ENCODE data around the gene ENOX1. TPM values are rescaled to one million over a fixed set of nuclear protein-coding genes. Genes with fewer than 3 reads are reported as not detected.

ENOX1 gene
- total and polyA plus RNA-seq, 2 donors (not counting 3 experiments of a cell fraction or from before 2014, with no cell fraction given): 0.17 to 0.97 TPM

DNA sequence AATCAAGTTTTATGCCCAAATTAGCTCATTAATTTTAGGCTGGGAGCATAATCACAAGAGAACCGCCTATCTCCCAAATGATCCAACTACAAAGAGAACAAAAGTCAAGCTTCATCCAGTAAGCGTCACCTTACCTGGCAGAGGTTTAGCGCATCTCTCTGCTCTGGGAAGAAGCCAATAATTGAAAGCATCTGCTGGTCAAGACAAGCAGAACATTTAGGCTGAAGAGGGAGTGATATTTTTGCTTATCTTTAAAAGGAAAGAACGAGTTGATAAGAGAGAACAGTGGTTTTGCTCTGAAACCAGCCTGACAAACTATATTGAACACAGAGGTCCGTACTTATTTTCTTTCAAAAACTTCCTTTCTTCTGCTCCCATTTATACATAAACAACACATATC lies 242.1 kb downstream of the ENOX1 start:
- DNase-seq (ENCODE audit: low read depth, low spot score) (no peak), FAIRE-seq (no peak)
- Histone ChIP-seq H3K9me3 (replicated peaks; ENCODE audit: control insufficient read depth, insufficient read depth, low read length) (no peaks in the 10 kb centered on the region), H4K20me1 (replicated peaks; ENCODE audit: control insufficient read depth, extremely low read depth, insufficient read depth, low read length) (no peaks in the 10 kb centered on the region), H3K4me3 (replicated peaks in 1 of 3; ENCODE audit: insufficient read depth in 1 of 3, low read depth in 1 of 3, low read length in 3 of 3) (no peak overlapping the region), H3K4me2 (ENCODE audit: insufficient read depth, low read length) (no peak overlapping the region), H3K79me2 (ENCODE audit: control insufficient read depth, insufficient read depth, low read length) (no peaks in the 10 kb centered on the region), H3K36me3 (ENCODE audit: control insufficient read depth in 2 of 2, extremely low read depth in 1 of 2, insufficient read depth in 2 of 2, low read length in 2 of 2) (no peaks in the 10 kb centered on the region), H3K4me1 (ENCODE audit: control insufficient read depth, extremely low read depth, insufficient read depth, low read length) (no peaks in the 10 kb centered on the region), H2AFZ (ENCODE audit: low read depth, low read length) (no peak overlapping the region), H3K27me3 (ENCODE audit: control insufficient read depth in 2 of 2, insufficient read depth in 2 of 2, low read length in 2 of 2) (no peaks in the 10 kb centered on the region), H3K9ac (replicated peaks; ENCODE audit: extremely low read depth, insufficient read depth, low read length) (no peak overlapping the region), H3K9me1 (replicated peaks; ENCODE audit: control insufficient read depth, extremely low read depth, insufficient read depth, low read length) (no peaks in the 10 kb centered on the region), H3K27ac (ENCODE audit: insufficient read depth, low read depth, low read length) (no peak overlapping the region)
- CTCF ChIA-PET: no interaction called here
- no TSS peak for BruUV-seq (replicated peaks)
- dilution Hi-C loops (cut with MboI; ENCODE audit: extremely low pct_ligation_motif_present, low sequenced_read_pairs): no loop called here
- TF ChIP-seq POLR2AphosphoS5 (IDR thresholded peaks at IDR 0.05; ENCODE audit: insufficient read depth, low read depth, low read length): no peak
- intact Hi-C loops (cut with micrococcal nuclease): no loop called here
- POLR2A ChIA-PET: no interaction called here

DNA sequence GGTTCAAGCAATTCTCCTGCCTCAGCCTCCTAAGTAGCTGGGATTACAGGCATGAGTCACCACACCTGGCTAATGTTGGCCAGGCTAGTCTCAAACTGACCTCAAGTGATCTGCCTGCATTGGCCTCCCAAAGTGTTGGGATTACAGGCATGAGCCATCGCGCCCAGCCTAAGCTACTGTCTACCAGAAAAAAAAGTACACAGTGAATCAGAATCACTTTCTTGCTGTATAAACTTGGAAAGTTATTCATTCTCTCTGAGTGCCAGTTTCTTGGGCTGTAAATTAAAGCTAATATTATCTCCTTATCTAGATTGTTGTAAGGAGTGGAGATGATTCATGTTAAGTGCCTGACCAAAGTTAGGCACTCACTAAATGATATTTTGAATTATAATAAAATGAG lies 242.8 kb downstream of the ENOX1 start:
- H3K27ac ChIP-seq (ENCODE audit: insufficient read depth, low read depth, low read length): no peak overlapping the region
- intact Hi-C loops (cut with micrococcal nuclease) (no loop called here), dilution Hi-C loops (cut with MboI; ENCODE audit: extremely low pct_ligation_motif_present, low sequenced_read_pairs) (no loop called here)
- H3K4me3 ChIP-seq (replicated peaks in 1 of 3; ENCODE audit: insufficient read depth in 1 of 3, low read depth in 1 of 3, low read length in 3 of 3): no peak overlapping the region
- no peak for FAIRE-seq
- ChIA-PET CTCF (interaction anchor here (0.6 kb wide), 1 partner anchor 86 kb away, joined by 3 read pairs; no protein-coding TSS in a partner anchor), POLR2A (no interaction called here)
- H3K4me2 ChIP-seq (ENCODE audit: insufficient read depth, low read length): no peak overlapping the region
- H3K79me2 ChIP-seq (ENCODE audit: control insufficient read depth, insufficient read depth, low read length): no peaks in the 10 kb centered on the region
- H3K9me1 ChIP-seq (replicated peaks; ENCODE audit: control insufficient read depth, extremely low read depth, insufficient read depth, low read length): no peaks in the 10 kb centered on the region
- H3K27me3 ChIP-seq (ENCODE audit: control insufficient read depth in 2 of 2, insufficient read depth in 2 of 2, low read length in 2 of 2): no peaks in the 10 kb centered on the region
- no peaks in the 10 kb centered on the region for H4K20me1 ChIP-seq (replicated peaks; ENCODE audit: control insufficient read depth, extremely low read depth, insufficient read depth, low read length)
- BruUV-seq (replicated peaks): no TSS peak
- TF ChIP-seq, protein P1, sequence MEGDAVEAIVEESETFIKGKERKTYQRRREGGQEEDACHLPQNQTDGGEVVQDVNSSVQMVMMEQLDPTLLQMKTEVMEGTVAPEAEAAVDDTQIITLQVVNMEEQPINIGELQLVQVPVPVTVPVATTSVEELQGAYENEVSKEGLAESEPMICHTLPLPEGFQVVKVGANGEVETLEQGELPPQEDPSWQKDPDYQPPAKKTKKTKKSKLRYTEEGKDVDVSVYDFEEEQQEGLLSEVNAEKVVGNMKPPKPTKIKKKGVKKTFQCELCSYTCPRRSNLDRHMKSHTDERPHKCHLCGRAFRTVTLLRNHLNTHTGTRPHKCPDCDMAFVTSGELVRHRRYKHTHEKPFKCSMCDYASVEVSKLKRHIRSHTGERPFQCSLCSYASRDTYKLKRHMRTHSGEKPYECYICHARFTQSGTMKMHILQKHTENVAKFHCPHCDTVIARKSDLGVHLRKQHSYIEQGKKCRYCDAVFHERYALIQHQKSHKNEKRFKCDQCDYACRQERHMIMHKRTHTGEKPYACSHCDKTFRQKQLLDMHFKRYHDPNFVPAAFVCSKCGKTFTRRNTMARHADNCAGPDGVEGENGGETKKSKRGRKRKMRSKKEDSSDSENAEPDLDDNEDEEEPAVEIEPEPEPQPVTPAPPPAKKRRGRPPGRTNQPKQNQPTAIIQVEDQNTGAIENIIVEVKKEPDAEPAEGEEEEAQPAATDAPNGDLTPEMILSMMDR (IDR thresholded peaks at IDR 0.05; ENCODE audit: extremely low read depth in 1 of 2, insufficient read depth in 1 of 2, low read depth in 1 of 2, low read length in 2 of 2): no peak
- TF ChIP-seq POLR2A (IDR thresholded peaks at IDR 0.05; ENCODE audit: low read depth, low read length) (no peak), JUN (IDR thresholded peaks at IDR 0.05; ENCODE audit: borderline replicate concordance, insufficient read depth, insufficient read length, low read depth) (no peak), FOS (IDR thresholded peaks at IDR 0.05; ENCODE audit: borderline replicate concordance, insufficient read depth, low read length) (no peak), EZH2 (IDR thresholded peaks at IDR 0.05; ENCODE audit: borderline replicate concordance, low read depth, low read length, severe bottlenecking) (no peak), MYC (IDR thresholded peaks at IDR 0.05; ENCODE audit: low read depth, low read length) (no peak), GATA2 (IDR thresholded peaks at IDR 0.05; ENCODE audit: insufficient read depth, insufficient read length, low read depth, low read length) (no peak), POLR2AphosphoS5 (IDR thresholded peaks at IDR 0.05; ENCODE audit: insufficient read depth, low read depth, low read length) (no peak)
- TF ChIP-seq, protein P2, sequence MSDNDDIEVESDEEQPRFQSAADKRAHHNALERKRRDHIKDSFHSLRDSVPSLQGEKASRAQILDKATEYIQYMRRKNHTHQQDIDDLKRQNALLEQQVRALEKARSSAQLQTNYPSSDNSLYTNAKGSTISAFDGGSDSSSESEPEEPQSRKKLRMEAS (IDR thresholded peaks at IDR 0.05; ENCODE audit: insufficient read depth, insufficient read length): no peak
- no peak overlapping the region for H3K9ac ChIP-seq (replicated peaks; ENCODE audit: extremely low read depth, insufficient read depth, low read length)
- no peak for DNase-seq (ENCODE audit: low read depth, low spot score)
- H3K36me3 ChIP-seq (ENCODE audit: control insufficient read depth in 2 of 2, extremely low read depth in 1 of 2, insufficient read depth in 2 of 2, low read length in 2 of 2): no peaks in the 10 kb centered on the region
- H3K9me3 ChIP-seq (replicated peaks; ENCODE audit: control insufficient read depth, insufficient read depth, low read length): no peaks in the 10 kb centered on the region
- no peaks in the 10 kb centered on the region for H3K4me1 ChIP-seq (ENCODE audit: control insufficient read depth, extremely low read depth, insufficient read depth, low read length)
- H2AFZ ChIP-seq (ENCODE audit: low read depth, low read length): no peak overlapping the region
